ENCODE data around the gene ZNF8.

- TF ChIP-seq CTCF (IDR thresholded peaks at IDR 0.05; ENCODE audit: insufficient read depth, low read length, poor library complexity, severe bottlenecking): no peak
- no peak for TF ChIP-seq EZH2phosphoT487 (conservative IDR thresholded peaks at IDR 0.05; ENCODE audit: low read length)
Observed at GRCh38 chr19:58304748-58305064, 26.0 kb downstream of the ZNF8 start.
